ENCODE measurements around the gene CLCF1.
"Not testable (repeated sequence)": the region's sequence is repeated elsewhere in the genome, so short reads cannot be mapped to it uniquely, and the experiment has no call there.

CLCF1 gene

DNA sequence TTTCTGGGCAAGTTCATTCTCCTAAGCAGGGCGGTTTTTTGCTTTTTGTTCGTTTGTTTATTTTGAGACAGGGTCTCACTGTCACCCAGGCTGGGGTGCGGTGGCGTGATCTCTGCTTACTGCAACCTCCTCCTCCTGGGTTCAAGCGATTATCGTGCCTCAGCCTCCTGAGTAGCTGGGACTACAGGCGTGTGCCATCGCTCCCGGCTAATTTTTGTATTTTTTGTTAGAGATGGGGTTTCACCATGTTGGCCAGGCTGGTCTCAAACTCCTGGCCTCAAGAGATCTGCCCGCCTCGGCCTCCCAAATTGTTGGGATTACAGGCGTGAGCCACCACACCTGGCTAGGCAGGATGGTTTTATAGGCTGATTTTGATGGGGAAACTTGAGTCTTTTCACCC, 54.5 kb downstream of the CLCF1 start:
- H3K4me1 ChIP-seq (ENCODE audit: control insufficient read depth, insufficient read depth, low read length); H3K9me3 ChIP-seq (ENCODE audit: control insufficient read depth, insufficient read depth, low read length); H3K27me3 ChIP-seq (ENCODE audit: control insufficient read depth, insufficient read depth, low read length); H3K4me3 ChIP-seq (ENCODE audit: low read length); H3K36me3 ChIP-seq (ENCODE audit: control insufficient read depth, insufficient read depth, low read length); DNase-seq (ENCODE audit: low read depth, low spot score); H3K27ac ChIP-seq (ENCODE audit: low read length): not testable (repeated sequence)
- no CpG with 5 or more reads among the region's 12 CpGs for WGBS (ENCODE audit: insufficient coverage, insufficient read length)

DNA sequence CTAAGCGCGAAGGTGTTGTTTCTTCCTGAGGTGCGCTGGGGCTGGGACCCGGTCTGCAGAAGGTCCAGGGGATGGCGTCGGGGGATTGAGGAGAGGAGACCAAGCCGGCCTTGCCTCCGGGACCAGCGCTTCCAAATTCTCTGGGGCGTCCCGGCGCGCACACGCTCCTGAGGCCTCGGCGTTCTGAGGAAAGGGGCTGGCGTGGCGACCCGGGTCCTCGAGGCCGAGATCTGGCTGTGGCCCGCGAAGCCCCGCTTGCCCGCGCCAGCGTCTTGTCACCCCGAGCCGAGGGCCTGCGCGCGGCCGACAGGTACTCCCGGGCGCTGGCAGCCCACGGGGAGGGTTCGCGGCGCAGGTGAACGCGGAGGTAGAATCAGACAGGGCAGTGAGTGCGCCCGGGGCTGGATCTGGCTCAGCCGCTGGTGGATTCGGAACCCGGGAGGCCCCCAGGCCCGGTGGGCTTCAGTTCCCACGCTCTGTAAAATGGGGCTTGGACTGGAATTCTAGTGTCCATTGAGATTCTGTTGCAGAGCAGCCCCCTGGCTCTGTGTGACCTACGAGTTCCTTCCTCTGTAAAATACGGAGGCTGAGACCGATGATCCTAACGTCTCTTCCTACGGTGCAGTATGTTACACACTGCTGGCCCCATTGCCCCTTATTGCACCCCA, 55.4 kb downstream of the CLCF1 start:
- DNase-seq (ENCODE audit: low read depth, low spot score) = no peak

DNA sequence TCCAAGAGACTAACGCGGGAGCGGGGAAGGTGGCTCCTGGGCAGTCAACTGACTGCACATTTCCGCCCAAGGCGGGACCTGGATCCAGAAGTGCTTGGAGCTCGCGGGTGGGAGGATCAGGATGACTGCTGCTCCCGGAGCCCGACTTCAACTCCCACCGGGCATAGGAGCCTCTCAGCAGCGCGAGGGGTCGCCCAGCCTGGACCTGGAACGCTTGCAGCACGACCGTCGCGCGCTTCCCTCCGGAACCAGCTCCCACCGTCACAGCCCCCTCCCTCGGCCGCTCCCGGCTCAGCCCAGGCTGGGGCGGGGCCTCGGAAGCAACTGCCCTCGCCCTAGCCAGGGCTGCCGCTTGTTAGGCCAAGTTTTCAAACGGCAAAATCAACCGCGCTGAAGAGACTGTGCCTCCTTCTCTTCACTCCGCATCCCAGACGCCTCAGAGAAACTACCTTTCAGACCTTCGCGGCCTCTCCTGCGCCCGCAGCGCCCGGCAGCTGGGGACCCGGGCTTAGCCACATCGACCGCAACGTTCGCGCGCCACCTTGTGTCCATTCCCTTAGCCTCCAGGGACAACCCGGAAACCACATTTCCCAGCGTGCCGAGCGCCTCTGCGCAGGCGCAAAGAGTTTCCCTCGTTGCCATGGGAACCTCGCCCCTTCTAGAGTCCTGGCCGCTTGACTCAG, 56.1 kb downstream of the CLCF1 start:
- H3K9me3 ChIP-seq (ENCODE audit: control insufficient read depth, insufficient read depth, low read length) = no peaks in the 10 kb centered on the region
- H3K27ac ChIP-seq (ENCODE audit: low read length) = no peak overlapping the region
- H3K27me3 ChIP-seq (ENCODE audit: control insufficient read depth, insufficient read depth, low read length) = peaks cover 10% of the 10 kb centered on the region; the same call in 1 of the 2 replicates
- DNase-seq (ENCODE audit: low read depth, low spot score) = peak; percentile 97
- no peaks in the 10 kb centered on the region for H3K36me3 ChIP-seq (ENCODE audit: control insufficient read depth, insufficient read depth, low read length)
- H3K4me1 ChIP-seq (ENCODE audit: control insufficient read depth, insufficient read depth, low read length) = no peaks in the 10 kb centered on the region
- H3K4me3 ChIP-seq (ENCODE audit: low read length) = peak overlapping the region; percentile 62; the same call in 1 of the 2 replicates
- no CpG with 5 or more reads among the region's 55 CpGs for WGBS (ENCODE audit: insufficient coverage, insufficient read length)

More for the DNA sequence above, 55.4 kb downstream of the CLCF1 start:
- Histone ChIP-seq H3K4me3 (ENCODE audit: low read length) (peak overlapping the region; percentile 62), H3K36me3 (ENCODE audit: control insufficient read depth, insufficient read depth, low read length) (no peaks in the 10 kb centered on the region), H3K9me3 (ENCODE audit: control insufficient read depth, insufficient read depth, low read length) (no peaks in the 10 kb centered on the region), H3K27me3 (ENCODE audit: control insufficient read depth, insufficient read depth, low read length) (peaks cover 10% of the 10 kb centered on the region; the same call in 1 of the 2 replicates), H3K4me1 (ENCODE audit: control insufficient read depth, insufficient read depth, low read length) (no peaks in the 10 kb centered on the region), H3K27ac (ENCODE audit: low read length) (no peak overlapping the region)
- WGBS (ENCODE audit: insufficient coverage, insufficient read length) = no CpG with 5 or more reads among the region's 53 CpGs

DNA sequence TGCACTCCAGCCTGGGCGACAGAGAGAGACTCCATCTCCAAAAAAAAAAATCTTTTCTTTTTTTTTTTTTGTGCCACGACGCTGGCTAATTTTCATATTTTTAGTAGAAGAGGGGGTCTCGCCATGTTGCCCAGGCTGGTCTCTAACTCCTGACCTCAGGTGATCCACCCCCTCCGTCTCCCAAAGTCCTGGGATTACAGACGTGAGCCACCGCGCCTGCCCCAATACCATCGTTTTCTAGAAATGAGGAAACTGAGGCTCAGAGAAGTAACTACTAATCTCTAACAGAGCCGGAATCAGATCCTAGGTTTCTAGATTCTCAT, 56.6 kb downstream of the CLCF1 start:
- Histone ChIP-seq H3K27ac (ENCODE audit: low read length) (no peak overlapping the region), H3K4me1 (ENCODE audit: control insufficient read depth, insufficient read depth, low read length) (no peaks in the 10 kb centered on the region), H3K27me3 (ENCODE audit: control insufficient read depth, insufficient read depth, low read length) (peaks cover 10% of the 10 kb centered on the region; the same call in 1 of the 2 replicates), H3K4me3 (ENCODE audit: low read length) (peak overlapping the region; percentile 62; the same call in 1 of the 2 replicates), H3K9me3 (ENCODE audit: control insufficient read depth, insufficient read depth, low read length) (no peaks in the 10 kb centered on the region), H3K36me3 (ENCODE audit: control insufficient read depth, insufficient read depth, low read length) (no peaks in the 10 kb centered on the region)
- no peak for DNase-seq (ENCODE audit: low read depth, low spot score)
- WGBS (ENCODE audit: insufficient coverage, insufficient read length) = no CpG with 5 or more reads among the region's 10 CpGs

DNA sequence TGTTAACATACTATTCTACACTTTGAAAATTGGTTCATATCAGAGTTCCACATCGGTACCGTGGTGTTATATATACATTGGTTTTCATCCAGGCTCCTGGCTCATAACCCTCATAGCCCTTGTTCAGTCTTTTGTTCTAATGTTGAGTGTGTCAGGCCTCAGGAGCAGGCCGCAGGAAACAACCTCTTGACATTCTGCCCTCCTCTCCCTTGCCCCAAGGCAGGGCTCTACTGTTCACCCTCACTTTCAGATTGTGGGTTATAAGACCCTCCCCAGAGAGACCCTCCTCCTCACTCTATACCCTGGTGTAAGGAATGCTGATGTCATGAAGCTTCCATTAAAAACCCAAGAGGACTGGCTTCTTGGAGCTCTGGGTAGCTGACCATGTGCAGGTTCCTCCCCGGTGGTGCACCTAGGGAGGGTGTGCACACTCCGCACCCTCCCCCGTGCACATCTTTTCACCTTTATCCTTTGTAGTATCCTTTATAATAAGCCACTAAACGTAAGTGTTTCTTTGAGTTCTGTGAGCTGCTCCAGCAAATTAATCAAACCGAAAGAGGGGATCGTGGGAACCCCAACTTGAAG, 58.0 kb downstream of the CLCF1 start:
- Histone ChIP-seq H3K4me3 (ENCODE audit: low read length) (no peak overlapping the region), H3K27me3 (ENCODE audit: control insufficient read depth, insufficient read depth, low read length) (peaks cover 10% of the 10 kb centered on the region; the same call in 1 of the 2 replicates), H3K9me3 (ENCODE audit: control insufficient read depth, insufficient read depth, low read length) (no peaks in the 10 kb centered on the region), H3K4me1 (ENCODE audit: control insufficient read depth, insufficient read depth, low read length) (no peaks in the 10 kb centered on the region), H3K27ac (ENCODE audit: low read length) (no peak overlapping the region), H3K36me3 (ENCODE audit: control insufficient read depth, insufficient read depth, low read length) (no peaks in the 10 kb centered on the region; the same call in 1 of the 2 replicates)
- no peak for DNase-seq (ENCODE audit: low read depth, low spot score)
- WGBS (ENCODE audit: insufficient coverage, insufficient read length) = no CpG with 5 or more reads among the region's 9 CpGs

DNA sequence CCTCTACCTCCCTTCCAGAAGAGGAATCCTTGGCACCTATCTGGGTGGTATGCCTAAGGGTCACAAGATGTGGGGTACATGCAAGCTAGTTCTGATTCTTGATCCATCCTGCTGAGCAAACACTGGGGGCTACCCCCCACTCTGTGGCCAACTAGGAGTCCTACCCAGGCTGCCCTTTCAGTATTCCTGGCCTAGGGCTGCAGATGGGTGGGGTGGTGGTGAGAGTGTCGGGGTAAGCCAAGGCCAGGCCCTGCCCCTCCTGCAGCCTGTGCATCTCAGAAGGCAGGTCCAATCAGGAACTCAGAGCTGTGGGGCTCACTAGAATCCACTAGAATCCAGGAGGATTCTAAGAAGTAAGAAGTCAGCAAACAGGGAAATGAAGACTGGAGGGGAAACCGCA, 59.2 kb downstream of the CLCF1 start:
- Histone ChIP-seq H3K4me3 (ENCODE audit: low read length) (no peak overlapping the region), H3K9me3 (ENCODE audit: control insufficient read depth, insufficient read depth, low read length) (no peaks in the 10 kb centered on the region), H3K27me3 (ENCODE audit: control insufficient read depth, insufficient read depth, low read length) (peaks cover 10% of the 10 kb centered on the region; the same call in 1 of the 2 replicates), H3K36me3 (ENCODE audit: control insufficient read depth, insufficient read depth, low read length) (peaks cover 2% of the 10 kb centered on the region; the same call in 1 of the 2 replicates), H3K27ac (ENCODE audit: low read length) (no peak overlapping the region), H3K4me1 (ENCODE audit: control insufficient read depth, insufficient read depth, low read length) (no peaks in the 10 kb centered on the region)
- WGBS (ENCODE audit: insufficient coverage, insufficient read length) = no CpG with 5 or more reads among the region's 2 CpGs
- DNase-seq (ENCODE audit: low read depth, low spot score) = no peak
